Measurements from ENCODE around the gene HDAC4. TPM values are rescaled to one million over a fixed set of nuclear protein-coding genes. Genes with fewer than 3 reads are reported as not detected.
"Not testable (repeated sequence)": the region's sequence is repeated elsewhere in the genome, so short reads cannot be mapped to it uniquely, and the experiment has no call there.

The HDAC4 gene
- total RNA-seq, 1 experiment from 2014 or later, result 5.5 TPM

- DNase-seq (ENCODE audit: low read depth), result no peak
These were observed 351.2 kb downstream of the HDAC4 start for GRCh38 chr2:239049421-239050251.

- no peak for DNase-seq (ENCODE audit: low read depth)
These were observed 352.1 kb downstream of the HDAC4 start for GRCh38 chr2:239048736-239049135.

GRCh38 chr2:239047861-239048260 lies 353.0 kb downstream of the HDAC4 start:
- no peak for DNase-seq (ENCODE audit: low read depth)

- DNase-seq (ENCODE audit: low read depth), result no peak
These were observed 353.4 kb downstream of the HDAC4 start for GRCh38 chr2:239047420-239047819.

GRCh38 chr2:239046822-239047221 lies 354.0 kb downstream of the HDAC4 start:
- no peak for DNase-seq (ENCODE audit: low read depth)

GRCh38 chr2:239044336-239044735 lies 356.5 kb downstream of the HDAC4 start:
- DNase-seq (ENCODE audit: low read depth), result no peak

- DNase-seq (ENCODE audit: low read depth), result no peak
These were observed 357.5 kb downstream of the HDAC4 start for GRCh38 chr2:239043326-239043725.

- DNase-seq (ENCODE audit: low read depth), result no peak
These were observed 358.1 kb downstream of the HDAC4 start for GRCh38 chr2:239042551-239043320.

GRCh38 chr2:239042046-239042445 lies 358.8 kb downstream of the HDAC4 start:
- DNase-seq (ENCODE audit: low read depth), result no peak

- no peak for DNase-seq (ENCODE audit: low read depth)
These were observed 359.8 kb downstream of the HDAC4 start for GRCh38 chr2:239041062-239041461.

- no peak for DNase-seq (ENCODE audit: low read depth)
These were observed 360.6 kb downstream of the HDAC4 start for GRCh38 chr2:239040152-239040761.

GRCh38 chr2:239039479-239039861 lies 361.4 kb downstream of the HDAC4 start:
- DNase-seq (ENCODE audit: low read depth), result no peak

- DNase-seq (ENCODE audit: low read depth), result no peak
These were observed 361.9 kb downstream of the HDAC4 start for GRCh38 chr2:239038773-239039478.

- not testable (repeated sequence) for DNase-seq (ENCODE audit: low read depth)
These were observed 362.5 kb downstream of the HDAC4 start for GRCh38 chr2:239038284-239038683.

- no peak for DNase-seq (ENCODE audit: low read depth)
These were observed 363.3 kb downstream of the HDAC4 start for GRCh38 chr2:239037559-239037910.

GRCh38 chr2:239036819-239037558 lies 363.8 kb downstream of the HDAC4 start:
- DNase-seq (ENCODE audit: low read depth), result no peak

GRCh38 chr2:239035997-239036731 lies 364.7 kb downstream of the HDAC4 start:
- DNase-seq (ENCODE audit: low read depth), result no peak

- peak; percentile 37 for DNase-seq (ENCODE audit: low read depth)
These were observed 365.4 kb downstream of the HDAC4 start for GRCh38 chr2:239035361-239035814.

- no peak for DNase-seq (ENCODE audit: low read depth)
These were observed 366.1 kb downstream of the HDAC4 start for GRCh38 chr2:239034561-239035341.

All from Daoy (cell line).